Body of pancreas (tissue), 4 donors: Measurements from ENCODE around the gene SYT8.

Experiments used
- POLR2A ChIP-seq, 3 donors: fragments of 450-650 bp; IDR thresholded peaks; one replicate each; pipeline ENCODE4 v1.6.1; 2016; ENCODE audit warnings: antibody characterized with exemption in 3 of 3, mild to moderate bottlenecking in 2 of 3
- TF ChIP-seq, protein P1 (sequence below), 7 experiments: fragments of 450-650 bp in 4 of 7; fragments of 200-600 bp in 3 of 7; sonication (generic) in 3 of 7; IDR thresholded peaks; one replicate each; pipeline ENCODE4 v1.5.1; 2016 to 2019; ENCODE audit warnings: antibody characterized with exemption in 7 of 7

DNA sequence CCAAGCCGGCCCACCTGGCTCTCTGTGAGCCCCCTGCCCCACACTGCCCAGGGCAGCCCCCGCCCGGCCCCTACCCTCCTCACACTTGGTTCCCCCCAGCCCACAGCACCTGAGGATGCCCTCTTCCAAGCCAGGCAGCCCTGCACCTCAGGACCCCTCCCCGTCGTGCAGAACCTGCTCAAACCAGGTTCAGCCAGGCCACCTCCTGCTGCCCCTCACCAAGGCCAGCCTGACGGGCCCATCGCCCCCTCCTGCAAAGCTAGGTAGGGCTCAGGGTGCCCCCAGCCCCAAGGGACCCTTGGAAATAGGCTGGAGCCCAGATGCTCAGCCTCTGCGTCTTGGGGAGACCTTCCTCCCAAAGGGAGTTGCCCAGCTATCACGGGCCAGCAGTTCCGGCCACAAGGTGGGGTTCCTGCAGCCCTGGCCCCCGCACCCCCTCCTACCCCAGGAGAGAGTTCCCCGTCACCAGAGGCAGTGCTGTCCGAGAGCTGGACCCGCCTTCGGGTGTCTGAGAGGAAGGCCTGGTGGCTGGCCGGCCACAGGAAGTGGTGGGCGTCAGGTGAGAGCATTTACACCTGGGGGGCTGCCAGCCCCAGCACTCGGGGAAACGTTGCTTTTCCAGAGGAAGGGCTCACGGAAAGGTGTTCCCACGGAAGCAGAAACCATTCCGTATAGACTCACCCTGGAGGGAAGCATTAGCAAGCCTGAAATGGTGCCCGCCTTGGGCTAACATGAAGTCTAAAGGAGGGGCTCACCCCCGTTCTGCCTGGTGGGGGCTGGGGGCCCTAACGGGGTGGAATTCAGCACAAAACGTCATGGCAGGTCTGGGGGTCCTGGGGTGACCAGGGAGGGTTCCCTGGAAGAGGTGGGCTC lies 3.2 kb upstream of the SYT8 start:
- TF ChIP-seq, protein P1, sequence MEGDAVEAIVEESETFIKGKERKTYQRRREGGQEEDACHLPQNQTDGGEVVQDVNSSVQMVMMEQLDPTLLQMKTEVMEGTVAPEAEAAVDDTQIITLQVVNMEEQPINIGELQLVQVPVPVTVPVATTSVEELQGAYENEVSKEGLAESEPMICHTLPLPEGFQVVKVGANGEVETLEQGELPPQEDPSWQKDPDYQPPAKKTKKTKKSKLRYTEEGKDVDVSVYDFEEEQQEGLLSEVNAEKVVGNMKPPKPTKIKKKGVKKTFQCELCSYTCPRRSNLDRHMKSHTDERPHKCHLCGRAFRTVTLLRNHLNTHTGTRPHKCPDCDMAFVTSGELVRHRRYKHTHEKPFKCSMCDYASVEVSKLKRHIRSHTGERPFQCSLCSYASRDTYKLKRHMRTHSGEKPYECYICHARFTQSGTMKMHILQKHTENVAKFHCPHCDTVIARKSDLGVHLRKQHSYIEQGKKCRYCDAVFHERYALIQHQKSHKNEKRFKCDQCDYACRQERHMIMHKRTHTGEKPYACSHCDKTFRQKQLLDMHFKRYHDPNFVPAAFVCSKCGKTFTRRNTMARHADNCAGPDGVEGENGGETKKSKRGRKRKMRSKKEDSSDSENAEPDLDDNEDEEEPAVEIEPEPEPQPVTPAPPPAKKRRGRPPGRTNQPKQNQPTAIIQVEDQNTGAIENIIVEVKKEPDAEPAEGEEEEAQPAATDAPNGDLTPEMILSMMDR (IDR thresholded peaks at IDR 0.05) = no peak
- TF ChIP-seq POLR2A (IDR thresholded peaks at IDR 0.05) = no peak
